Activated naive CD4-positive, alpha-beta T cell treated with anti-CD3 and anti-CD28 coated beads, Interleukin-2, amount 50 U/mL, for 72 hours (primary cell): Measurements from ENCODE around the gene ZDHHC11. TPM values are rescaled to one million over a fixed set of nuclear protein-coding genes. Genes with fewer than 3 reads are reported as not detected.
"Not testable (repeated sequence)": the region's sequence is repeated elsewhere in the genome, so short reads cannot be mapped to it uniquely, and the experiment has no call there.

Experiments
- ATAC-seq, 2 donors: fragments of 150-1000 bp; cut with Tn5 transposase; 2 replicates each; pipeline ENCODE4 v1.10.0; 2021; ENCODE audit warnings: mild to moderate bottlenecking in 2 of 2, moderate library complexity in 2 of 2
- DNase-seq, 2 donors: peaks; one replicate each; pipeline ENCODE4 v3.0.0; 2021 to 2022; ENCODE audit warnings: low spot score in 2 of 2
- H3K27ac Mint-ChIP-seq, 2 donors: one replicate each; pipeline ENCODE4 v1.8.0; 2022; ENCODE audit warnings: mild to moderate bottlenecking in 2 of 2, mixed read lengths in 2 of 2
- H3K36me3 Mint-ChIP-seq, 2 donors: one replicate each; pipeline ENCODE4 v1.8.0; 2022; ENCODE audit warnings: mixed read lengths in 2 of 2
- H3K9me3 Mint-ChIP-seq, 2 donors: one replicate each; pipeline ENCODE4 v1.8.0; 2022; ENCODE audit warnings: mixed read lengths in 2 of 2
- total RNA-seq, 2 donors: library from RNA; stranded (reverse); gene quantifications; one replicate each; pipeline ENCODE4 v1.2.3, GENCODE V29; 2022

The ZDHHC11 gene
- total RNA-seq, 2 donors from 2014 or later: 3.4 to 19.3 TPM

DNA sequence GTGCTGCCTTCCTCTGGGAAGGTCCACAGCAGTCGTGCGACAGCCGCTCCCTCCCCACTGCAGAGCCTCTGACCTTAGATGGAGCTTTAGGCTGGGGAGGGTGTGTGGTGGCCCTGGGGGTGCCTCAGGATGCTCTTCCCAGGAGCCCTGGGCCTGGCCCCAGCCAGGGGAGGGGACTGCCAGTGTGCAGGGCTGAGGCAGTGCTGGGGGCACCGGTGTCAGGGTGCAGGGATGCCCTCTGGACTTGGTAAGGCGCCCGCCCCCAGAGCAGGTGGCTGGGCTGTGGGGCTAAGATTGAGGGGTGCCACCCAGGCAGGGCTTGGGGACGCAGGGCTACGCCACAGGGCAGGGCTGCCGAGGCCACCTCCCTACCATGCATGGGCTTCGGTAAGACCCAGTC is 80.2 kb downstream of the ZDHHC11 start:
- not testable (repeated sequence) for H3K27ac Mint-ChIP-seq, H3K36me3 Mint-ChIP-seq, H3K9me3 Mint-ChIP-seq
- ATAC-seq (peak in 1 of 2 donors; percentile 40), DNase-seq (peak in 1 of 2 donors; percentile 50)

DNA sequence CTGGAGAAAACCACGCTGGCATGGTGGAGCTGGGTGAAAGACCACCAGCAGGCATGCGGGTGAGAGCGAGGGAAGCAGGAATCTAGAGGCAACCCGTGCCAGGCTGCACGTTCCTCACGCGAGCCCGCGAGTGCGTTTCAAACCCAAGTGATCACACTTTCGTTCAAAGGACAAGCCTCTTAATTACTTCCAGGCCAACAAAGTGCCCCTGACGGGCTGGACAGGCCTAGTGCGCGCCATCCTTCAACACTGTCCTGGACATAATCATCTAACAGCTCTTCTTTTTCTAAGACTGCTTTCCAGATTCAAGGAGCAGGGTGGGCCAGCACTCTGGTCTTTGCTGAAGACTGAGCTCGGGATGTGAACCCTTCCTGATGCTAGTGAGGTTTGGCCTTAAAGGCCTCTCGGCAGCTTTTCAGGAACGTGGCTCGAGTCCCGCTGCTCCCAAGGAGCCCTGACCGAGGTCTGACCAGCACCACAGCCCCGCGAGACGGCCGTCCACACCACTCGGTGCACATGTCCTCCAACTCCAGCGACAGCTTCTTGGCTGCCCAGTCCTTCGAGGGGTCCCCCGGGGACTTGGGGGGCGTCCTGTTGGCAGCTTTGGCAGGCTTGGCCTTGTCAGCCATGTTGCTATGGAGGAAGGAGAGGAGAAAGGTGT is 81.2 kb downstream of the ZDHHC11 start:
- not testable (repeated sequence) for ATAC-seq, H3K9me3 Mint-ChIP-seq, DNase-seq, H3K36me3 Mint-ChIP-seq, H3K27ac Mint-ChIP-seq

- H3K9me3 Mint-ChIP-seq: no peaks in the 10 kb centered on the region
- DNase-seq (peak in 1 of 2 donors; percentile 51), ATAC-seq (no peak)
- peak overlapping the region in 1 of 2 donors; percentile 55 for H3K27ac Mint-ChIP-seq
- no peaks in the 10 kb centered on the region for H3K36me3 Mint-ChIP-seq
Measured at GRCh38 chr5:766666-767431, 83.9 kb downstream of the ZDHHC11 start.

- Mint-ChIP-seq H3K27ac (peak overlapping the region in 1 of 2 donors; percentile 55), H3K36me3 (no peaks in the 10 kb centered on the region), H3K9me3 (no peaks in the 10 kb centered on the region)
- DNase-seq (peak in 1 of 2 donors; percentile 50), ATAC-seq (no peak)
Measured at GRCh38 chr5:765948-766631, 84.7 kb downstream of the ZDHHC11 start.

GRCh38 chr5:763998-764781 is 86.6 kb downstream of the ZDHHC11 start:
- H3K27ac Mint-ChIP-seq: no peak overlapping the region

GRCh38 chr5:763397-763796 is 87.4 kb downstream of the ZDHHC11 start:
- H3K27ac Mint-ChIP-seq: no peak overlapping the region
- no peaks in the 10 kb centered on the region for H3K9me3 Mint-ChIP-seq
- no peak for ATAC-seq
- DNase-seq: no peak
- no peaks in the 10 kb centered on the region for H3K36me3 Mint-ChIP-seq

More at GRCh38 chr5:763998-764781, 86.6 kb downstream of the ZDHHC11 start:
- Mint-ChIP-seq H3K36me3 (no peaks in the 10 kb centered on the region), H3K9me3 (no peaks in the 10 kb centered on the region)
- DNase-seq (peak in 1 of 2 donors; percentile 50), ATAC-seq (no peak)

GRCh38 chr5:762996-763395 is 87.8 kb downstream of the ZDHHC11 start:
- not testable (repeated sequence) for DNase-seq, H3K9me3 Mint-ChIP-seq, H3K27ac Mint-ChIP-seq

GRCh38 chr5:761854-762710 is 88.7 kb downstream of the ZDHHC11 start:
- H3K27ac Mint-ChIP-seq: peak overlapping the region in 1 of 2 donors; percentile 68
- DNase-seq (no peak), ATAC-seq (no peak)
- no peaks in the 10 kb centered on the region for H3K36me3 Mint-ChIP-seq
- no peaks in the 10 kb centered on the region for H3K9me3 Mint-ChIP-seq

More at GRCh38 chr5:762996-763395, 87.8 kb downstream of the ZDHHC11 start:
- not testable (repeated sequence) for H3K36me3 Mint-ChIP-seq, ATAC-seq

DNA sequence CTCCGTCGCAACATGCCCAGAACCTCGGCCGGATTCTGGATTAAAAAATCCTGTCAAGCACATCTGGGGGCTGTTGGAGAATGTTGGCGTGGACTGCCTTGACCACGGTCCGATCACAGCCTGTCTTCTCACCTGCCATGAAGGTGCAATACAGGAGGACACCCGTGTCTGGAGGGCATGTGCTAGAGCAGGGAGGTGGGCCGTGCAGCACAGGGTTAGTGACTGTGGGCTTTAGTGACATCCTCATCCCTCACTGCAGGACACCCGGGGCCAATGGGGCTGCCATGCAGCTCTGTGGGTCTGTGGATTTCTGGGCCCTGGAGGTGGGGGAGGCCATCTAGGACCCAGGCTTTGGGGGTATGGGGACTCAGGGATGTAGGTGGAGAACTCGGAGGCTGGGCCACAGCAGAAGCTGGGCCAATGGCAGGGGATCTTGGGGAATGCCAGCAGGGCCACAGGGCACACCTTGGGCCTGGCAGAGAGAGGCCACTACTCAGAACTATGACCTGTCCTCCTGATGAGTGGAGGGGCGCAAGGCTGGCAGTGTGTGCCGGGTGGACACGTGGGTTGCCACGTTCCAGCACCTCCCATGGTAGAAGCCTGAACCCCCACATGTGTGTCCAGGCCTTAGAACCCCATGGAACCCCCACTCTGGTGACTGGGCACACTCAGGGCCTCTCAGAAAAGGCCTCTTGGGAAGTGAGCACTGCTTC is 89.6 kb downstream of the ZDHHC11 start:
- peak overlapping the region in 1 of 2 donors; percentile 68 for H3K27ac Mint-ChIP-seq
- no peaks in the 10 kb centered on the region for H3K36me3 Mint-ChIP-seq
- H3K9me3 Mint-ChIP-seq: no peaks in the 10 kb centered on the region
- ATAC-seq: no peak
- DNase-seq: peak in 1 of 2 donors; percentile 45

DNA sequence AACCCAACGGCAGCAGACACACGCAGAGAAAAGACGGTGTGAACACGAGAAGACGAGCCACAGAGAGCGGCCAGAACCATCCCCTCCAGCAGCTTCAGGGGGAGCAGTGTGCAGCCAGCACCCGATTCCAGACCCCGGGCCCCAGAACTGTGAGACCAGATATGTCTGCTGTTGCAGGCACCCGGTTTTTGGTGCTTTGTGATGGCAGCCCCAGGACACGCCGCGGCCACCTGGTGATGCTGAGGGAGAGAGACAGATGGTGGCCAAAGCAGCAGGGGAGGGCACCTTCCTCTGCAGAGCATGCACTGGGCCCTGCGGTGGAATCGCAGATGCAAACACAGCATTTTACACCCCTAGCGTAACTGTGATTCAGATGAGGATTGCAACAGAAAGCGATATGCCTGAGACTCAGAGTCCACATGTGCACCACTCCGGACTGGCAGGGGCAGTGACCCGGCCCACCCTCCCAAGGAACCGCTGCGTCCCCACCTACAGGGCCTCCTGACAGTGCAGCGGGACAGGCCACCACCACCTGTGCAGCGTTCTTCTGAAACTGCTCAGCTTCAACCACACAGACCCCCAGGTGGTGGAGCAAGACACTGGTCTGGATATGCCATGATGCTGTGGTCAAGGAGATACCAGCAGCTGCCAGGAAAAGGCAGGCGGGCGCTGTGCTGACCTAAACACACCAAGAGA is 90.3 kb downstream of the ZDHHC11 start:
- H3K36me3 Mint-ChIP-seq: no peaks in the 10 kb centered on the region
- ATAC-seq: no peak
- no peak overlapping the region for H3K27ac Mint-ChIP-seq
- no peaks in the 10 kb centered on the region for H3K9me3 Mint-ChIP-seq
- DNase-seq: peak in 1 of 2 donors; percentile 49

DNA sequence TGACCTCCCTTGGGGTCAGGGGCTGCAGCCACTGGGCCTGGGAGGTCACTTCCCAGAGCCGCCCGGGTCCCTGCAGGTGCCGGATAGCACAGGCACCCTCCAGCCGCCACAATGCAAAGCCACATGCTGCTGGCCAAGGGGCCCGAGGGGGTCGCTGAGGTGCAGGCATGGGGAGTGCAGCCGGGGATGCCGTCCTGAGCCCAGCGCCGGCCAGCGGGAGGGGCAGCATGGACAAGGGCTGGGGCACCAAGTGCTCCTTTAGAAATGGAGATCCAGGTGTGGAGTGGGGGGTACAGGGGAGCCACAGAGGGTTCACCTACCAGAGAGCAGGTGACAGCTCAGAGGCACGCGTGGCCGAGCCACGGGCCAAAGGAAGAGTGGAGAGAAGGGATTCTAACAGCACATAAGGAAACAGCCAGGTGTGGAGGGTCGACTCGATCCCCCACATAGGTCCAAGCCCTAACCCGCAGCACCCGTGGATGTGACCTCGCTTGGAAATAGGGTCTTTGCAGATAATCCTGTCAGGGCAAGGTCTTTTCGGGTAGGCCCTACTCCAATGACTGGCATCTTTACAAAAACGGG is 90.9 kb downstream of the ZDHHC11 start:
- Mint-ChIP-seq H3K27ac (no peak overlapping the region), H3K9me3 (no peaks in the 10 kb centered on the region), H3K36me3 (no peaks in the 10 kb centered on the region)
- ATAC-seq (no peak), DNase-seq (peak in 1 of 2 donors; percentile 38)

- Mint-ChIP-seq H3K36me3 (no peaks in the 10 kb centered on the region), H3K9me3 (no peaks in the 10 kb centered on the region), H3K27ac (peak overlapping the region in 1 of 2 donors; percentile 54)
- ATAC-seq (peak; percentile 19 to 80), DNase-seq (peak in 1 of 2 donors; percentile 51)
Measured at GRCh38 chr5:759111-759751, 91.6 kb downstream of the ZDHHC11 start.

- Mint-ChIP-seq H3K36me3 (no peaks in the 10 kb centered on the region), H3K27ac (peak overlapping the region in 1 of 2 donors; percentile 54), H3K9me3 (no peaks in the 10 kb centered on the region)
- no peak for DNase-seq
- ATAC-seq: no peak
Measured at GRCh38 chr5:758698-759053, 92.1 kb downstream of the ZDHHC11 start.
